Muscle of arm (tissue), 12 donors: ENCODE data around the gene GNPNAT1. TPM values are rescaled to one million over a fixed set of nuclear protein-coding genes. Genes with fewer than 3 reads are reported as not detected.
"Not testable (repeated sequence)": the region's sequence is repeated elsewhere in the genome, so short reads cannot be mapped to it uniquely, and the experiment has no call there.

Source experiments
- DNase-seq: peaks from one replicate; pipeline ENCODE4 v3.0.0-alpha.2; 2013
- polyA plus RNA-seq, 12 donors: library from polyadenylated mRNA; unstranded; fragments of 120-200 nt; gene quantifications; one replicate each; pipeline ENCODE4 v1.2.1, GENCODE V29; 2013; ENCODE audit not compliant: insufficient read length in 12 of 12

The GNPNAT1 gene
- polyA plus RNA-seq, 12 donors, result 11.6 to 21.2 (median 16.9) TPM; not detected in 1

DNA sequence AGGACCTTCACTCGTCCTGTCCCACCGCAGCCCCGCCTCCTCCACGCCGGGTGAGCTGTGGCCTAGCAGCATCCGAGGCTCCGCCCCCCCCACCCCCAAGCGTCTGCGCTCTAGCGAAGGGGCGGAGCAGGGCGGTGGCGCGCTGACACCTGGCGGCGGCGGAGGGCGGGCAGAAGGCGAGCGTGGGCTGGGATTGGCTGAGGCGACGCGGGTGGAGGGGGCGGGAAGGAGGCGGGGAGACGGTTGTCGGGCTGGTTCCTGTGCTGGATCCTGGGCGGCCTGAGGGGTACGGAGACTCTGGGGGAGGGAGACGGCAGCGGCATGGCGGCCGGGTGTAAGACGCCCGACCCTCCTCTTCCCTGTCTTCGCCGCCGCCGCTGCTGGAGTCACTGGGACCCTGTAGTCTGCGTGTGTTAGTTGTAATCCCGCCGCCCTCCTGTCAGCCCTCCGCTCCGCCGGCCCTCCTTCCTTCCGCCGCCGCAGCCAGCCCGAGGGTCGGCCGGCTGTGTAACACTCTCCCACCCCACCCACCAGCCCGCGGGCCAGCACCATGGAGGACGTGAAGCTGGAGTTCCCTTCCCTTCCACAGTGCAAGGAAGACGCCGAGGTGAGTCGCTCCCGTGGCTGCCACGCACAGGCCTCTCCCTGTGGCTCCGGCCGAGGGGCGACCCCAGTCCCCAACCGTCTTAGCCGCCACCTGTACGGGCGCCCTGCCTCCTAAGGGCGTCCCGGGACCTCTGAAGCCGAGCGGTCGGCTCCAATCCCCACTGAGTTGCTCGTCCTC lies 61.3 kb downstream of the GNPNAT1 start, which contains the start of gene STYX:
STYX (plus strand) TSS at position 242 of the 784 bp plus-strand sequence; CDS start at position 551, 309 bp downstream.
- DNase-seq, result peak; percentile 97

DNA sequence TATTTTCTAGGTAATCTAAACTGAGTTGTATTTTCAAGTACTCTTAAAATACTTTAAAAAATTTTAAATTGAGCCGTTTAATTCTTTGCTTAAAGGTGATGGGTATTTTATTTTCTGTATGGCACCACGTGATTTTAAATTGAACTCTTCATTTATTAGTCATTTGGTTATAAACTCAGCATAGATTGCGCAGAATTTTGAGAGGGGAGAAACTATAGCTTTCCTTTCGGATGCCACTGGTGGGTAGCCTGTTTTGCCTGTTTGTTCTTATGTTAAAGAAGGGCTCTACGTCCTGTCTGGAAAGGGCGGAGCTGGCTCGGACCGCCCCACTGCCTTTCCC lies 61.9 kb downstream of the GNPNAT1 start:
- no peak for DNase-seq

DNA sequence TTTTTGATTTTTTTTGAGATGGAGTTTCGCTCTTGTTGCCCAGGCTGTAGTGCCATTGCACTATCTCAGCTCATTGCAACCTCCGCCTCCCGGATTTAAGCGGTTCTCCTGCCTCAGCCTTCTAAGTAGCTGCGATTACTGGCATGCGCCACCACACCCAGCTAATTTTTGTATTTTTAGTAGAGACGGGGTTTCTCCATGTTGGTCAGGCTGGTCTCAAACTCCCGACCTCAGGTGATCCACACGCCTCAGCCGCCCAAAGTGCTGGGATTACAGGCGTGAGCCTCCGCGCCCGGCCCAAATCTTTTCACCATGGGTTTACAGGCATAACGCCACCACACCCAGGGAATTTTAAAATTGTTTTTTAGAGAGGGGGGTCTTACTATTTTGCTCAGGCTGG lies 62.4 kb downstream of the GNPNAT1 start:
- not testable (repeated sequence) for DNase-seq

DNA sequence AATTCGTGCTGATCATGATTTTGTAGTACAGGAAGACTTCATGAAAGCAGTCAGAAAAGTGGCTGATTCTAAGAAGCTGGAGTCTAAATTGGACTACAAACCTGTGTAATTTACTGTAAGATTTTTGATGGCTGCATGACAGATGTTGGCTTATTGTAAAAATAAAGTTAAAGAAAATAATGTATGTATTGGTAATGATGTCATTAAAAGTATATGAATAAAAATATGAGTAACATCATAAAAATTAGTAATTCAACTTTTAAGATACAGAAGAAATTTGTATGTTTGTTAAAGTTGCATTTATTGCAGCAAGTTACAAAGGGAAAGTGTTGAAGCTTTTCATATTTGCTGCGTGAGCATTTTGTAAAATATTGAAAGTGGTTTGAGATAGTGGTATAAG lies 63.9 kb downstream of the GNPNAT1 start:
- DNase-seq, result not testable (repeated sequence)

Other genes with a start within 250 kb of the GNPNAT1 start
- gene TXNDC16, start 239.1 kb downstream of the GNPNAT1 start, polyA plus RNA-seq, result 1 to 10 TPM in 11 of 12 donors, not detected in 1; 6.3 to 9.7 (median 7.1) TPM
- gene GPR137C, start 238.8 kb downstream of the GNPNAT1 start, polyA plus RNA-seq, result 1 to 10 TPM in 11 of 12 donors, not detected in 1; 3.6 to 6.1 (median 5.0) TPM
- 10 to 100 TPM in 11 of 12 donors, not detected in 1; 10.5 to 24.8 (median 19.4) TPM for gene ERO1A, start 96.0 kb downstream of the GNPNAT1 start, polyA plus RNA-seq
- gene PSMC6, start 84.4 kb downstream of the GNPNAT1 start, polyA plus RNA-seq, result 100 to 1,000 TPM in 7 of 12 donors, 10 to 100 TPM in 4, not detected in 1; 66.7 to 134 (median 107) TPM
- 10 to 100 TPM in 11 of 12 donors, not detected in 1; 10.4 to 18.1 (median 16.1) TPM for gene STYX, start 61.4 kb downstream of the GNPNAT1 start, polyA plus RNA-seq
- 100 to 1,000 TPM in 9 of 12 donors, 10 to 100 TPM in 2, not detected in 1; 72.2 to 147 (median 105) TPM for gene FERMT2, start 159.4 kb upstream of the GNPNAT1 start, polyA plus RNA-seq